HepG2 (cell line): ENCODE results near the gene RNASE8. TPM values are rescaled to one million over a fixed set of nuclear protein-coding genes. Genes with fewer than 3 reads are reported as not detected.

ENCODE experiments used
- ATF6 ChIP-seq: sonication (generic); formaldehyde crosslinking; conservative IDR thresholded peaks from 2 replicates; pipeline ENCODE4 v1.4.0; 2020; ENCODE audit warnings: missing genetic modification reagents
- CCDC6 ChIP-seq: sonication (generic); formaldehyde crosslinking; IDR thresholded peaks from 2 replicates; pipeline ENCODE4 v1.8.1; 2022; ENCODE audit warnings: mild to moderate bottlenecking, missing genetic modification reagents, moderate library complexity
- HMGXB3 ChIP-seq: sonication (generic); formaldehyde crosslinking; IDR thresholded peaks from 2 replicates; pipeline ENCODE4 v1.4.0; 2020; ENCODE audit warnings: missing genetic modification reagents, borderline replicate concordance
- NCOA5 ChIP-seq: sonication (generic); formaldehyde crosslinking; IDR thresholded peaks from 2 replicates; pipeline ENCODE4 v1.4.0; 2020; ENCODE audit warnings: missing genetic modification reagents
- RXRA ChIP-seq: sonication (generic); formaldehyde crosslinking; IDR thresholded peaks from 2 replicates; pipeline ENCODE4 v1.5.1; 2020; ENCODE audit warnings: missing genetic modification reagents
- SALL2 ChIP-seq: sonication (generic); formaldehyde crosslinking; IDR thresholded peaks from 2 replicates; pipeline ENCODE4 v1.8.1; 2023; ENCODE audit warnings: mild to moderate bottlenecking, missing genetic modification reagents, inconsistent platforms
- STAT5B ChIP-seq: sonication (generic); formaldehyde crosslinking; IDR thresholded peaks from 2 replicates; pipeline ENCODE4 v1.4.0; 2020; ENCODE audit warnings: missing genetic modification reagents
- ZBTB20 ChIP-seq: sonication (generic); formaldehyde crosslinking; IDR thresholded peaks from 2 replicates; pipeline ENCODE4 v1.8.1; 2023; ENCODE audit warnings: missing genetic modification reagents, low read depth, mild to moderate bottlenecking, borderline replicate concordance
- ZFP36L2 ChIP-seq: sonication (generic); formaldehyde crosslinking; IDR thresholded peaks from 2 replicates; pipeline ENCODE4 v1.4.0; 2020; ENCODE audit warnings: missing genetic modification reagents
- ZIK1 ChIP-seq: sonication (generic); formaldehyde crosslinking; IDR thresholded peaks from 2 replicates; pipeline ENCODE4 v1.5.0; 2020; ENCODE audit warnings: mild to moderate bottlenecking, low read depth, missing genetic modification reagents, borderline replicate concordance
- ZMYM2 ChIP-seq: sonication (generic); formaldehyde crosslinking; IDR thresholded peaks from 2 replicates; pipeline ENCODE4 v1.8.0; 2022; ENCODE audit warnings: mild to moderate bottlenecking, missing genetic modification reagents
- ZNF318 ChIP-seq: sonication (generic); formaldehyde crosslinking; IDR thresholded peaks from 2 replicates; pipeline ENCODE4 v1.4.0; 2020; ENCODE audit warnings: mild to moderate bottlenecking, missing genetic modification reagents
- ZNF557 ChIP-seq: sonication (generic); formaldehyde crosslinking; IDR thresholded peaks from 2 replicates; pipeline ENCODE4 v1.4.0; 2020; ENCODE audit warnings: missing genetic modification reagents
- ZNF768 ChIP-seq: sonication (generic); formaldehyde crosslinking; IDR thresholded peaks from 2 replicates; pipeline ENCODE4 v1.4.0; 2020; ENCODE audit warnings: missing genetic modification reagents
- polyA plus RNA-seq, 8 experiments: library from polyadenylated mRNA; depleted of rRNA in 3 of 8; stranded (reverse) in 7 of 8; unstranded in 1 of 8; fragments of >200 nt; fragmentation: Illumina TruSeq in 4 of 8; extraction: Trizol in 4 of 8; gene quantifications; 2 replicates each; pipeline versions ENCODE4 v1.2.1 to v1.2.3, GENCODE V29; 2011 to 2016; ENCODE audit warnings: low read depth in 4 of 8, missing spikeins in 1 of 8, mixed read lengths in 1 of 8; ENCODE audit not compliant: insufficient read depth in 1 of 8
- total RNA-seq, 5 experiments: library from RNA; depleted of rRNA; stranded (reverse); fragments of >200 nt; fragmentation: Illumina TruSeq; extraction: Trizol; gene quantifications; 2 replicates each; pipeline ENCODE4 v1.2.3, GENCODE V29; 2016; ENCODE audit warnings: low read depth in 1 of 5

The RNASE8 gene
- total and polyA plus RNA-seq, 2 of the 13 experiments (the other 11 are each of a cell fraction or from before 2014, with no cell fraction given) = not detected

GRCh38 chr14:21070610-21071224, 13.1 kb downstream of the RNASE8 start (continued):
- TF ChIP-seq HMGXB3 = no peak
- no peak for TF ChIP-seq ZMYM2
- no peak; the same call in 1 of the 2 replicates for TF ChIP-seq ZIK1 (CRISPR knock-in tag)
- peak; percentile 68 for TF ChIP-seq RXRA (CRISPR knock-in tag)
- peak; percentile 3; the same call in 1 of the 2 replicates for TF ChIP-seq ZNF768
- no peak for TF ChIP-seq ATF6 (CRISPR knock-in tag)
- TF ChIP-seq NCOA5 (CRISPR knock-in tag) = no peak
- TF ChIP-seq ZFP36L2 (CRISPR knock-in tag) = no peak
- 0 out of 2 replicates have a peak, but pooled peaks have one; percentile 70 for TF ChIP-seq SALL2
- no peak for TF ChIP-seq ZNF557 (CRISPR knock-in tag)
- 0 out of 2 replicates have a peak, but pooled peaks have one; percentile 69 for TF ChIP-seq ZNF318
- TF ChIP-seq STAT5B (CRISPR knock-in tag) = no peak
- no peak; the same call in 1 of the 2 replicates for TF ChIP-seq ZBTB20 (CRISPR knock-in tag)
- TF ChIP-seq CCDC6 (CRISPR knock-in tag) = no peak
